C4-2B (cell line): ENCODE results near the gene USP35.

Experiments
- H3K27ac ChIP-seq: fragments of 450-650 bp; 2 replicates; pipeline ENCODE4 v1.5.1; 2017
- ZFX ChIP-seq: fragments of 450-650 bp; IDR thresholded peaks from 2 replicates; pipeline ENCODE4 v1.6.1; 2017
- TF ChIP-seq, protein P1 (sequence below): fragments of 450-650 bp; conservative IDR thresholded peaks from 2 replicates; pipeline ENCODE4 v1.5.1; 2017; ENCODE audit warnings: mild to moderate bottlenecking

USP35 gene

DNA sequence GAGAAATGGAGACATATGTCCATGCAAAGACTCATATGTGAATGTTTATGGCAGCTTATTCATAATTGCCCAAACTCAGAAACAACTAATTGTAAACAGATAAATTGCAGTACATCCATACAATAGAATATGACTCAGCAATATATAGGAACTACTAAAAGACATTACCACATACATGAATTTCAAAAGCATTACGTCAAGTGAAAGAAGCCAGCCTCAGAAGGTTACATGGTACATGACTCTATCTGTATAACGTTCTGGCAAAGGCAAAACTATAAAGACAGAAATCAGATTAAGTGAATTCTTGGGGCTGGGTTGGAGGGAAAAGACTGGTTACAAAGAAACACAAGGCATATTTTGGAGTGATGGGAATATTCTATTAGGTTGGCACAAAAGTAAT lies 7.5 kb upstream of the USP35 start:
- TF ChIP-seq, protein P1, sequence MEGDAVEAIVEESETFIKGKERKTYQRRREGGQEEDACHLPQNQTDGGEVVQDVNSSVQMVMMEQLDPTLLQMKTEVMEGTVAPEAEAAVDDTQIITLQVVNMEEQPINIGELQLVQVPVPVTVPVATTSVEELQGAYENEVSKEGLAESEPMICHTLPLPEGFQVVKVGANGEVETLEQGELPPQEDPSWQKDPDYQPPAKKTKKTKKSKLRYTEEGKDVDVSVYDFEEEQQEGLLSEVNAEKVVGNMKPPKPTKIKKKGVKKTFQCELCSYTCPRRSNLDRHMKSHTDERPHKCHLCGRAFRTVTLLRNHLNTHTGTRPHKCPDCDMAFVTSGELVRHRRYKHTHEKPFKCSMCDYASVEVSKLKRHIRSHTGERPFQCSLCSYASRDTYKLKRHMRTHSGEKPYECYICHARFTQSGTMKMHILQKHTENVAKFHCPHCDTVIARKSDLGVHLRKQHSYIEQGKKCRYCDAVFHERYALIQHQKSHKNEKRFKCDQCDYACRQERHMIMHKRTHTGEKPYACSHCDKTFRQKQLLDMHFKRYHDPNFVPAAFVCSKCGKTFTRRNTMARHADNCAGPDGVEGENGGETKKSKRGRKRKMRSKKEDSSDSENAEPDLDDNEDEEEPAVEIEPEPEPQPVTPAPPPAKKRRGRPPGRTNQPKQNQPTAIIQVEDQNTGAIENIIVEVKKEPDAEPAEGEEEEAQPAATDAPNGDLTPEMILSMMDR: no peak
- no peak for TF ChIP-seq ZFX
- H3K27ac ChIP-seq: no peak overlapping the region

DNA sequence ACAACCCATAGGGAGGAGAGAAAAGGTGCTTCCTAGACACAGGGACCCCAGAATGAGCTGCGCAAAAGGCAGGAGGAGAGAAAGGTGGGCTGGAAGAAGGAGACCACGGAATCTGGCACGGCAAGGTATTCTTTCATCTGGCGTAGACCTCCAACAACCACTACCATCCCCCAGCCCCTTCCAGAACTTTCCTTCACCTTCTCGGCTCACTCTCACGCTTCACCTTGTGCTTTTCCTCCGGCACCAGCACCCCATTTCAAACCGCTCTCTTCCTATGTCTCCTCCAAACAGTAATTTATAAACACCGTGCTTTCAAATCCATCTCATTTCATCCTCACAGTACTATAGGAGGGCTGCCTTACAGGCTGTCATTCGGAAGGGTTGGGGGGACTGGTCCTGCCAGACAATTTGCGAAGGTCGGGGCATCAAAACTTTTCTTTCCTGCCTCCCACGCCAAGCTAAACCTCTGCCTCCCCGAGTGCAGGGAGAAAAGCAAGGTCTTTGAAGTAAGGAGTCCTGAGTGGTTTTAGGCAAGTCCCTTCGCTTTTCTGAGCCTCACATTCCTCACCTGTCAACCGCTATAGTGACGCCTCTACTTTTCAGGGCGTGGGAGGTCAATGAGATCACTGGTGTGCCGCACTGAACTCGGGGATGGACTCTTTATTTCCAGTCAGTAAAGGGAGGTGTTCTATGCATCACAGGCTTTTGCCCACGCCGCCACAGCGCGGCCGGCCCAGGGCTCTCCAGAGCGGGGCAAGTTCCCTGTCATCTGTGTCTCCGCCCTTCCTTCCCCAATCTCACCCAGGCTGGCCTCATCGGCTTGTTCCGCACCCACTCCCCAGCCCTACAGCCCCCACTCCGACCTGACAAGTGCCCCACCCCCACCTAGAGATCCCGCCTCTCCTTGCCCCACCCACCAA lies 1.1 kb upstream of the USP35 start:
- no peak for TF ChIP-seq ZFX
- TF ChIP-seq, protein P1: no peak
- peak overlapping the region; percentile 67 for H3K27ac ChIP-seq

DNA sequence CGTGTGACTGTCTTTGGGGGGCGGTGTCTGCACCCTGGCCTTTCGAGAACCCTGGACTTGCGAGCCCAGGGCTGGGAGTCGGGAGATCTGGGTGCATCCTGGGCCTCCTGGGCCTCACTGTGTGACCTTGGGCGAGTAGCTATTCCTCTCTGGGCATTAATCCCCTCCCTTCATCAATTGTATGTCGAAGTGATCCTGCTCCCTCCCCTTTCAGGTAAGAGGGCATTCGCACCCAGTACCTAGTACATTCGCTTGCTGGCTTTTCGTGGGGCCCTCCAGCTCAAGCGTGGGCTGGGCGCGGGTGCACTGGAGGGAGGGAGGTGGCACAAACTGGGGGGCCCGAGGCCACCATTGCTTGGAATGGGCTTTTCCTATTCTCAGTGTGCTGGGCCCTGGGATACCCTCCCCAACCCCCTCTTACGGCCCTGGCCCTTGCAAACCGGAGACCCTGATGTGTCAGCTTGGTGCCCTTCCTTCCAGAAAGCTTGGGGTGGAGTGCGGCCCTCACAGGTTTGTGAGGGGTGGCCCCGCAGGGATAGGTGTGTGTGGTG lies 530 bp downstream of the USP35 start:
- TF ChIP-seq, protein P1: no peak
- TF ChIP-seq ZFX: 0 out of 2 replicates have a peak, but pooled peaks have one; percentile 8
- H3K27ac ChIP-seq: peak overlapping the region; percentile 67

DNA sequence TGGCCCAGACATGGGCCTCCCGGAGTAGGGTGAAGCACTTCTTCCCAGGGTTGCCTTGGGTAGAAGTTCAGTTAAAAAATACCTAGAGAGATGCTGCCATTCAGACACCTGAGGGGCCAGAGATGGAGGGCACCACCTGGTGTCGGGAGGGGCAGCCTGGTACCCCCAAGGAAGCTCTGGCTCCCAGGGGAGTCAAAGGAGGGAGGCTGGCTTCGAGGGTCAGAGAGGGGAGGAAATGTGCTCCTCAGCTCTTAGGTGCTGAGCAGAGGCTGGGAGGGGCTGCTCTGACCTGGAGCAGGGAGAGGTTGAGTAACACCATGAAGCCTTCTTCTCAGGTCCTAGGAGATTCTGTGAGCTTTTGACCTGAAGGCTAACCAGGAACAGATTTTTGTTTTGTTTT lies 1.1 kb downstream of the USP35 start:
- H3K27ac ChIP-seq: no peak overlapping the region; the same call in 1 of the 2 replicates
- TF ChIP-seq ZFX: no peak
- TF ChIP-seq, protein P1: no peak

DNA sequence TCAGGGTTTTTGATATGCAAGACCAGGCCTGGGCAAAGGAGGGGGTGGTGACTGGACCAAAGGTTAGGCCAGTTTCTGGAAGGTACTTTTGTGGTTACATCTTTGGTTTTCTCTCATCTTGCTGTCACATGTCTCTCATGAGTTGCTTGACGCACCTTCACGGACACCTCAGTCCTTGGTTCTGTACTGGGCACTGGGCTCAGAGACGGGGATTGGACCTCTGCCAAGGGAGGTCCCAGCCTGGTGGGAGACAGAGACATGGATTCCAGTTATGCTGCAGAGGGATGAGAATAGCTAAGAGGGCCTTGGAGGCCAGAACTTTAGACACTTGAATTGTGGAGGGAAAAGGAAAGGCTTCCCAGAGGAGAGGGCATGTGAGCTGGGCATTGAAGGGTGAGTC lies 1.7 kb downstream of the USP35 start:
- TF ChIP-seq ZFX: no peak
- TF ChIP-seq, protein P1: no peak
- H3K27ac ChIP-seq: no peak overlapping the region

DNA sequence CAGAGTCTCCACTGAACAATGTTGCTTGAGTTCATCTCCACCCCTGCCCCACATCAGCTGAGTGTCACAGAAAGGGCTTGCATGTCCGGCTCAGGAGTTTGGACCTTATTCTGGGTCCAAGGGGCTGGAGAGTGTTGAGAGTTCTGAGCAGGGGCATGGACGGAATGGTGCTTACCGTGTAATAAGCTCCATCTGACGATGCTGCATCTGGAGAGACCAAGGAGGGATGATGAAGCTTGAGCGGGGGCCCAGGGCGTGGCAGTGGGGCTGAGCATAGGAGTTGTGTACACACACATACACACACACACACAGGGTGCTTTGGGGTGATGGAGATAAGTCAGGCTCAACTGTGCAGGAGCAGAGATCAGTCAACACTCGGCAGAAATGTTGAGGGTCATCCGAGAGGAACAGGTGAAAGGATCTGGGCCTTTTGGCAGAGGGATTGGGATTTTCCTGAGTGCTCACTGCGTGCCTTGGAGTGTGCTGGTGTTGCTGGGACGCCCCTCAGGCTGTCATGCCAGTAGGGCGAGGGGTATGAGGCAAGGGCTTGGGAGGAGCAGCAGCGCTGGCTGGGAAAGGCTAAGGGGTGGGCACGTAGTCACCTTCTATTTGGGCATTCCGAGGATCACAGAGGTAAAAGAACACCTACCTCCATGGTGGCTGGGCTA lies 2.3 kb downstream of the USP35 start:
- no peak overlapping the region for H3K27ac ChIP-seq
- TF ChIP-seq ZFX: no peak
- TF ChIP-seq, protein P1: no peak

DNA sequence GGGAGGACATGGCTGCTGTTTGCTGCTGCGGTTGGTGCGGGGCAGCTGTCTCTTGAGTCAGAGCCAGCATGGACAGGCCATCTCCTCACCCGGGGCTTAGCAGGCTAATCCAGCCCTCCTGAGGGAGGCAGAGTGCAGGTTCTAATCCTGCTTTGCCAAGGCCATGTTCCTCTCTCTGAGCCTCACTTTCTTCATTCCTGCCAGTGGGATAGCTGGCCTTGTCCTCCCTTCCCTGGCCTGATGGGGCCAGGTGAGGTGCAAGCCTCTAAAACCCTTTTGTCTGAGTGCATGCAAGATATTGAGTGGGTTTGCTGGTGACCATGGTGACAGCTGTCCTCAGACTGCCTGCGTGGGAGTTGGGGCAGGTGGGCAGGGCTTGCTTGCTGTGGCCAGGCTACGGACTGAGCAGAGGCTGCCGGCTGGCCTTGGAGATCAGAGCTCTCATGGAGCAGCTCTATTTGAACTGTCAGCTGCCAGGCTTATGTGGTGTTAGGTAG lies 3.6 kb downstream of the USP35 start:
- no peak overlapping the region for H3K27ac ChIP-seq
- no peak for TF ChIP-seq ZFX
- TF ChIP-seq, protein P1: no peak
